ENCODE data around the gene MTCL3.

The MTCL3 gene

DNA sequence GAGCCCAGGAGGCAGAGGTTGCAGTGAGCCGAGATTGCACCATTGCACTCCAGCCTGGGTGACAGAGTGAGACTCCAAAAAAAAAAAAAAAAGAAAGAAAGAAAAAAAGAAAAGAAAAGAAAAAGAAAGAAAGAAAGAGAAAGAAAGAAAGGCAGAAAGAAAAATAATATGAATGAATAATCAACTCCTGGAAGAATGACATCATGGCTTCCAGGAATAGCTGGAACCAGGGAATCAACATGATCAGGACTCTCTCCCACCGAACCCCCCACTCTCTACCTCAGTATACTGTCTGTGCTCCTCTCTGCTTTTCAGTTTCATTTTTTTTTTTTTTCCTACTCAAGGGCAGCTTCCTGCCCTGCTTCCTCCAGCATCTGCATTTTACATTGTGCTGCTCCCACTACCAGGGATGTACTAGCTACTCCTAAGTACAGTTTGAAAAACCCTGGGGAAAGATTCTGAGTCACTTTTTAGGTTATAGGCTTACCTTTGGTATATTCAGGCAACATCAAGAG, 19.7 kb upstream of the MTCL3 start:
- no peak overlapping the region for H3K9ac ChIP-seq (ENCODE audit: insufficient read depth in 1 of 2, low read length in 2 of 2)
- H3K36me3 ChIP-seq (ENCODE audit: control insufficient read depth in 4 of 4, insufficient read depth in 4 of 4, low read length in 4 of 4) = no peaks in the 10 kb centered on the region
- no peaks in the 10 kb centered on the region for H3K27me3 ChIP-seq (ENCODE audit: control insufficient read depth in 3 of 3, insufficient read depth in 3 of 3, low read length in 2 of 3)
- H3K27ac ChIP-seq (ENCODE audit: low read depth in 1 of 2, low read length in 1 of 2) = no peak overlapping the region
- no peak overlapping the region for H3K4me3 ChIP-seq
- 64 to 68% methylated on average over 2 of the region's 2 CpGs for WGBS, 2 donors
- DNase-seq (no peak), ATAC-seq (ENCODE audit: insufficient read depth, low FRiP score) (no peak)
- H3K4me1 ChIP-seq (ENCODE audit: control insufficient read depth in 5 of 5, insufficient read depth in 5 of 5, low read length in 5 of 5) = peaks cover 0 to 15% (median 0%) of the 10 kb centered on the region in 5 donors
- TF ChIP-seq, protein P1, sequence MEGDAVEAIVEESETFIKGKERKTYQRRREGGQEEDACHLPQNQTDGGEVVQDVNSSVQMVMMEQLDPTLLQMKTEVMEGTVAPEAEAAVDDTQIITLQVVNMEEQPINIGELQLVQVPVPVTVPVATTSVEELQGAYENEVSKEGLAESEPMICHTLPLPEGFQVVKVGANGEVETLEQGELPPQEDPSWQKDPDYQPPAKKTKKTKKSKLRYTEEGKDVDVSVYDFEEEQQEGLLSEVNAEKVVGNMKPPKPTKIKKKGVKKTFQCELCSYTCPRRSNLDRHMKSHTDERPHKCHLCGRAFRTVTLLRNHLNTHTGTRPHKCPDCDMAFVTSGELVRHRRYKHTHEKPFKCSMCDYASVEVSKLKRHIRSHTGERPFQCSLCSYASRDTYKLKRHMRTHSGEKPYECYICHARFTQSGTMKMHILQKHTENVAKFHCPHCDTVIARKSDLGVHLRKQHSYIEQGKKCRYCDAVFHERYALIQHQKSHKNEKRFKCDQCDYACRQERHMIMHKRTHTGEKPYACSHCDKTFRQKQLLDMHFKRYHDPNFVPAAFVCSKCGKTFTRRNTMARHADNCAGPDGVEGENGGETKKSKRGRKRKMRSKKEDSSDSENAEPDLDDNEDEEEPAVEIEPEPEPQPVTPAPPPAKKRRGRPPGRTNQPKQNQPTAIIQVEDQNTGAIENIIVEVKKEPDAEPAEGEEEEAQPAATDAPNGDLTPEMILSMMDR (IDR thresholded peaks at IDR 0.05; ENCODE audit: control extremely low read depth, extremely low read depth) = no peak
- no peaks in the 10 kb centered on the region for H3K9me3 ChIP-seq (ENCODE audit: control insufficient read depth in 4 of 4, insufficient read depth in 3 of 4, low read length in 3 of 4)

DNA sequence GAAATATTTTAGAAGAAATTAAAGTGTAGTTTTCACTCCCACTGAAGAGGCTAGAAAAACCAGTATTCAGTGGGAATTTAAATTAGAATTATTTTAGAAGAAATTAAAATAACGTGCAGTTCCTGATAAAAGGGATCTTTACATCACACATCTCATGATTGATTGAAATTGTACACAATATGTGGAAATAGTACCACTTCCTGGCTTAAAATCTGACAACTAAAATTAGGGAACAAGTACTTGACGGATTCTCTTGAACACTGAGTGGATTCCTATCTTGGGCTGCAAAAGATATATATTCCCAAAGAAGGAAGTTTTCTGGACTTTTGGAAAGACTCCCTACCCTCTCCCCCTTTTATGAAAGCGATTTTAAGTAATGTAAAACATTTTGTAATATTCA, 14.6 kb upstream of the MTCL3 start:
- Histone ChIP-seq H3K9ac (ENCODE audit: insufficient read depth in 1 of 2, low read length in 2 of 2) (no peak overlapping the region), H3K4me3 (no peak overlapping the region), H3K27me3 (ENCODE audit: control insufficient read depth in 3 of 3, insufficient read depth in 3 of 3, low read length in 2 of 3) (no peaks in the 10 kb centered on the region), H3K9me3 (ENCODE audit: control insufficient read depth in 4 of 4, insufficient read depth in 3 of 4, low read length in 3 of 4) (no peaks in the 10 kb centered on the region), H3K36me3 (ENCODE audit: control insufficient read depth in 4 of 4, insufficient read depth in 4 of 4, low read length in 4 of 4) (no peaks in the 10 kb centered on the region), H3K27ac (ENCODE audit: low read depth in 1 of 2, low read length in 1 of 2) (no peak overlapping the region), H3K4me1 (ENCODE audit: control insufficient read depth in 5 of 5, insufficient read depth in 5 of 5, low read length in 5 of 5) (peaks cover 0 to 20% (median 0%) of the 10 kb centered on the region in 5 donors)
- TF ChIP-seq, protein P1 (IDR thresholded peaks at IDR 0.05; ENCODE audit: control extremely low read depth, extremely low read depth) = no peak
- ATAC-seq (ENCODE audit: insufficient read depth, low FRiP score) = no peak
- WGBS, 2 donors = 25 to 40% methylated on average over 3 of the region's 3 CpGs
- peak in 2 of 3 donors; percentile 20 to 29 for DNase-seq

DNA sequence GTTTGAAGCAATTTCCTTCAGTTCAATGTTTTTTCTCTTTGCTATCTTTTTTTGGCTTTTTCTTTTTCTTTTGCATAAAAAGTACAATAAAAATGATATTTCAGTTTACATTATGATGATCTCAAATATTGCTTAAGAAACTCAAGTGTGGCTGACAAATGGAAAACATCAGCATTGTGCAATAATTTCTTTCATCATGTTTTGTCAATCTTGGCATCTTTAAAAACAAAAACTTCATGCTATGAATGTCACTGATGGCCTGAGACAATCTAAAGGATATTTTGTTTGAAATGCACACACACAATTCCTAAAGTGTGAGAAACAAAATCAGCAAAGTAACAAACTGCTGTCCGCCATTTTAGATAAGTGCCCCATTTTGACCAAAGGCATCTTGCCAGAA, 13.9 kb upstream of the MTCL3 start:
- H3K4me1 ChIP-seq (ENCODE audit: control insufficient read depth in 5 of 5, insufficient read depth in 5 of 5, low read length in 5 of 5) = peaks cover 0 to 20% (median 0%) of the 10 kb centered on the region in 5 donors
- 85 to 91% methylated on average over 1 of the region's 1 CpG for WGBS, 2 donors
- no peaks in the 10 kb centered on the region for H3K36me3 ChIP-seq (ENCODE audit: control insufficient read depth in 4 of 4, insufficient read depth in 4 of 4, low read length in 4 of 4)
- no peak overlapping the region for H3K4me3 ChIP-seq
- no peak overlapping the region for H3K27ac ChIP-seq (ENCODE audit: low read depth in 1 of 2, low read length in 1 of 2)
- H3K27me3 ChIP-seq (ENCODE audit: control insufficient read depth in 3 of 3, insufficient read depth in 3 of 3, low read length in 2 of 3) = no peaks in the 10 kb centered on the region
- no peak for ATAC-seq (ENCODE audit: insufficient read depth, low FRiP score)
- TF ChIP-seq, protein P1 (IDR thresholded peaks at IDR 0.05; ENCODE audit: control extremely low read depth, extremely low read depth) = no peak
- no peaks in the 10 kb centered on the region for H3K9me3 ChIP-seq (ENCODE audit: control insufficient read depth in 4 of 4, insufficient read depth in 3 of 4, low read length in 3 of 4)
- peak; percentile 20 to 94 (median 89) for DNase-seq
- H3K9ac ChIP-seq (ENCODE audit: insufficient read depth in 1 of 2, low read length in 2 of 2) = no peak overlapping the region

DNA sequence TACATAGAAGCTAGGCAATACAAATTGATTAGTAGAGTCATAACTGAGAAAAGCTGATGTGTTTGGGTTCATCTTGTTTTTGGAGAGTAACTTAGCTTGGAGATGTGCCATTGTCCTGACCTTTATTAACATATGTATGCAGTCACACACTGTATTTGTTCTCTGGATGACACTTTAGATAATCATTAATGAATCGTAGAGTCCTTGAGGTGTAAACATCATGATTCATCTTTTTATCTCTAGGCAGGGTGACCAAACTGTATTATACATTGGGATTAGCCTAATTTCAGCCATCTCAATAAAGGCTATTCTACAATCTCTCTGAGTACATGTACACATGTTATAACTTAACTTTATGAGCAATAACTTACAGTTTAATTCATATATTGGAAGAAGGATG, 3.6 kb upstream of the MTCL3 start:
- TF ChIP-seq, protein P1 (IDR thresholded peaks at IDR 0.05; ENCODE audit: control extremely low read depth, extremely low read depth) = no peak
- WGBS, 2 donors = 72 to 87% methylated on average over 1 of the region's 1 CpG
- Histone ChIP-seq H3K4me1 (ENCODE audit: control insufficient read depth in 5 of 5, insufficient read depth in 5 of 5, low read length in 5 of 5) (peaks cover 0 to 6% (median 4%) of the 10 kb centered on the region in 5 donors), H3K27ac (ENCODE audit: low read depth in 1 of 2, low read length in 1 of 2) (no peak overlapping the region), H3K4me3 (no peak overlapping the region), H3K9ac (ENCODE audit: insufficient read depth in 1 of 2, low read length in 2 of 2) (no peak overlapping the region), H3K9me3 (ENCODE audit: control insufficient read depth in 4 of 4, insufficient read depth in 3 of 4, low read length in 3 of 4) (peaks cover 0 to 2% (median 0%) of the 10 kb centered on the region in 4 donors), H3K36me3 (ENCODE audit: control insufficient read depth in 4 of 4, insufficient read depth in 4 of 4, low read length in 4 of 4) (no peaks in the 10 kb centered on the region), H3K27me3 (ENCODE audit: control insufficient read depth in 3 of 3, insufficient read depth in 3 of 3, low read length in 2 of 3) (peaks cover 0 to 38% (median 29%) of the 10 kb centered on the region in 3 donors)
- DNase-seq (no peak), ATAC-seq (ENCODE audit: insufficient read depth, low FRiP score) (no peak)
